Cardiac fibroblast (primary cell): ENCODE measurements around the gene ALPP.
A peak's percentile ranks its signal among the peaks of the same experiment; 100 is the strongest.
"Not testable (repeated sequence)": the region's sequence is repeated elsewhere in the genome, so short reads cannot be mapped to it uniquely, and the experiment has no call there.

Experiments used
- DNase-seq, 2 donors: peaks; one replicate each; pipeline versions ENCODE4 v3.0.0 to v3.0.0-alpha.2; 2010; ENCODE audit warnings: low read depth in 2 of 2
- H3K4me3 ChIP-seq, 2 donors: replicated peaks in 1 of 2; 1 replicate in 1 of 2; 2 replicates in 1 of 2; pipeline ENCODE4 v1.5.1; 2011; ENCODE audit warnings: low read depth in 2 of 2, low read length in 2 of 2, mild to moderate bottlenecking in 2 of 2, moderate library complexity in 1 of 2
- CTCF ChIP-seq: IDR thresholded peaks from one replicate; pipeline ENCODE4 v1.5.1; 2011; ENCODE audit warnings: low read depth, mild to moderate bottlenecking, low read length, inconsistent platforms

Gene ALPP

GRCh38 chr2:232362174-232362900, 16.2 kb upstream of the ALPP start:
- no peak for DNase-seq
- H3K4me3 ChIP-seq, result no peak overlapping the region
- TF ChIP-seq CTCF, result no peak

GRCh38 chr2:232363064-232363783, 15.3 kb upstream of the ALPP start:
- not testable (repeated sequence) for DNase-seq, H3K4me3 ChIP-seq

- DNase-seq, result peak in 1 of 2 donors; percentile 25
- no peak for TF ChIP-seq CTCF
- no peak overlapping the region for H3K4me3 ChIP-seq
Observed at GRCh38 chr2:232363784-232364615, 14.6 kb upstream of the ALPP start.

GRCh38 chr2:232364806-232365594, 13.6 kb upstream of the ALPP start:
- DNase-seq, H3K4me3 ChIP-seq: not testable (repeated sequence)

- H3K4me3 ChIP-seq, result no peak overlapping the region
Observed at GRCh38 chr2:232365621-232366321, 12.8 kb upstream of the ALPP start.

GRCh38 chr2:232366461-232366860, 12.1 kb upstream of the ALPP start:
- H3K4me3 ChIP-seq, DNase-seq: not testable (repeated sequence)

More at GRCh38 chr2:232365621-232366321, 12.8 kb upstream of the ALPP start:
- DNase-seq, result peak; percentile 33 to 38
- TF ChIP-seq CTCF, result peak; percentile 53

- no peak for TF ChIP-seq CTCF
- H3K4me3 ChIP-seq, result no peak overlapping the region
- no peak for DNase-seq
Observed at GRCh38 chr2:232367016-232367415, 11.5 kb upstream of the ALPP start.
